ENCODE results near the gene CASP6.

The CASP6 gene

GRCh38 chr4:109721033-109721432 lies 17.8 kb upstream of the CASP6 start:
- TF ChIP-seq, protein P1, sequence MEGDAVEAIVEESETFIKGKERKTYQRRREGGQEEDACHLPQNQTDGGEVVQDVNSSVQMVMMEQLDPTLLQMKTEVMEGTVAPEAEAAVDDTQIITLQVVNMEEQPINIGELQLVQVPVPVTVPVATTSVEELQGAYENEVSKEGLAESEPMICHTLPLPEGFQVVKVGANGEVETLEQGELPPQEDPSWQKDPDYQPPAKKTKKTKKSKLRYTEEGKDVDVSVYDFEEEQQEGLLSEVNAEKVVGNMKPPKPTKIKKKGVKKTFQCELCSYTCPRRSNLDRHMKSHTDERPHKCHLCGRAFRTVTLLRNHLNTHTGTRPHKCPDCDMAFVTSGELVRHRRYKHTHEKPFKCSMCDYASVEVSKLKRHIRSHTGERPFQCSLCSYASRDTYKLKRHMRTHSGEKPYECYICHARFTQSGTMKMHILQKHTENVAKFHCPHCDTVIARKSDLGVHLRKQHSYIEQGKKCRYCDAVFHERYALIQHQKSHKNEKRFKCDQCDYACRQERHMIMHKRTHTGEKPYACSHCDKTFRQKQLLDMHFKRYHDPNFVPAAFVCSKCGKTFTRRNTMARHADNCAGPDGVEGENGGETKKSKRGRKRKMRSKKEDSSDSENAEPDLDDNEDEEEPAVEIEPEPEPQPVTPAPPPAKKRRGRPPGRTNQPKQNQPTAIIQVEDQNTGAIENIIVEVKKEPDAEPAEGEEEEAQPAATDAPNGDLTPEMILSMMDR (IDR thresholded peaks at IDR 0.05; ENCODE audit: low read depth, low read length), result no peak
- in situ Hi-C loops (cut with HindIII; ENCODE audit: low sequenced_read_pairs), result no loop called here
- peak; percentile 20 for DNase-seq (ENCODE audit: low read depth, low spot score)
- no peak overlapping the region for H3K4me3 ChIP-seq (ENCODE audit: low read depth, low read length)

DNA sequence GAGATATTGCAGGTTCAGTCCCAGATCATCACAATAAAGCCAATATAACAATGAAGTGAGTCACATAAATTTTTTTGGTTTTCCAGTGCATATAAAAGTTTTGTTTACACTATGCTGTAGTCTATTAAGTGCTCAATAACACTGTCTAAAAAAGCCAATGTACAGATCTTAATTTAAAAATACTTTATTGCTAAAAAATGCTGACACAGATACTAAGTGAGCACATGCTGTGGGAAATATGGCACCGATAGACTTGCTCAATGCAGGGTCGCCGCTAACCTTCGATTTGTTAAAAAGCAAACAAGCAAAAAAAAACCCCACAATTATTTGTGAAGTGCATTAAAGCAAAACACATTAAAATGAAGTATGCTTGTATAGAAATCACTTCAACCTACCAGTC lies 16.4 kb upstream of the CASP6 start:
- H3K4me3 ChIP-seq (ENCODE audit: low read depth, low read length), result no peak overlapping the region
- TF ChIP-seq, protein P1 (IDR thresholded peaks at IDR 0.05; ENCODE audit: low read depth, low read length), result no peak
- in situ Hi-C loops (cut with HindIII; ENCODE audit: low sequenced_read_pairs), result no loop called here
- no peak for DNase-seq (ENCODE audit: low read depth, low spot score)

DNA sequence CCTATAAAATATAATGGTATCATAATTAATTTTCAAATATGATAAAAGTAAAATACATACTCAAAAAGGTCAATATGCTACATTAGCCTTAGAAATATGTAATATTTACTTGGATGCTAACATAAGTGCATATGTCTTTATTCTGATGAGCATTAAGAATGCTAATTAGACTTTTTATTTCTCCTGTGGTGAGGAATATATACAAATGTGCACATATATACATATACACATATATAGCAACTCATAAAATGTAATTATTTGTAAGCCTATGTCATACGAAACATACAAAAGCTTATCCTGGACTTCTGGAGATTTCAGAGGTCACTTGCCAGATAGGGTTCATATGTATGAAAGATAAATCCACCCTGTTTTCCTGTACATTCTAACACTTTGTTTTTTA lies 15.5 kb upstream of the CASP6 start:
- in situ Hi-C loops (cut with HindIII; ENCODE audit: low sequenced_read_pairs), result no loop called here
- DNase-seq (ENCODE audit: low read depth, low spot score), result no peak
- TF ChIP-seq, protein P1 (IDR thresholded peaks at IDR 0.05; ENCODE audit: low read depth, low read length), result no peak
- H3K4me3 ChIP-seq (ENCODE audit: low read depth, low read length), result no peak overlapping the region

DNA sequence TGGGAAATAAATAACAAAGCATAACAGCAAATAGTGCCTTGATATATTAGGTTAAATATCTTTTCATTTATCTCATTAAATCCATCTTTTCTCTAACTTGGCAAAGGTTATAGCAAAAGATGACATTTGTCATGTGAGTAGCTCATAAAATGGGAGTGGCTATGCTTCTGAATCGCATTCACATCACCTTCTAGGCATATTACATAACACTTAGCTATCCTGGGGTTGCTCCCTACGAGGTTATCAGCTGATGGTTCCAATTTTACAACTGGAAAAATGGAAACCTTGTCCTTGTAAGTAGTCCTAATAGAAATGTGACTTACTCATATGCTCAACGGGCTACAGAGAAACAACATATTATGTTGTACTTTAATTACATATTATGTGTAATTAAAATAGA lies 10.3 kb upstream of the CASP6 start:
- in situ Hi-C loops (cut with HindIII; ENCODE audit: low sequenced_read_pairs), result no loop called here
- no peak for DNase-seq (ENCODE audit: low read depth, low spot score)
- TF ChIP-seq, protein P1 (IDR thresholded peaks at IDR 0.05; ENCODE audit: low read depth, low read length), result no peak
- no peak overlapping the region for H3K4me3 ChIP-seq (ENCODE audit: low read depth, low read length)

DNA sequence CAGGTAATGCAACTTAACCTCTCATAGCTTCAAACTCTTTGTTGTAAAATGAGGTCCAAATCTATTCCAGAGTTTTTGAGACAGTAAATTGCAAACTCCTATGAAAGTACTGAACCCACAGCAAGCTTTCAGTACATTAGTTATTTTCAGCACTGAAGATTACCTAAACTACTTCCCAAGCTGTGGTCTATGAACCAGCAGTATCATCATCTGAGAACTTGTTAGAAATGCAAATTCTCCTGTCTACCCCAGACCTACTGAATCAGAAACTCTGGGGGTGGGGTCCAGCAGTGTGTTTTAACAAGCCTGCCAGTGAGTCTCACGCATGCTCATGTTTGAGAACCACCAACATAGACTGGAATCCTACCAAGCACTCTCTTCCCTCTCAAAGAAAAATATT lies 5.7 kb upstream of the CASP6 start:
- in situ Hi-C loops (cut with HindIII; ENCODE audit: low sequenced_read_pairs), result no loop called here
- no peak overlapping the region for H3K4me3 ChIP-seq (ENCODE audit: low read depth, low read length)
- no peak for DNase-seq (ENCODE audit: low read depth, low spot score)
- TF ChIP-seq, protein P1 (IDR thresholded peaks at IDR 0.05; ENCODE audit: low read depth, low read length), result no peak

GRCh38 chr4:109708435-109708834 lies 5.2 kb upstream of the CASP6 start:
- no peak overlapping the region for H3K4me3 ChIP-seq (ENCODE audit: low read depth, low read length)
- DNase-seq (ENCODE audit: low read depth, low spot score), result no peak
- TF ChIP-seq, protein P1 (IDR thresholded peaks at IDR 0.05; ENCODE audit: low read depth, low read length), result no peak
- in situ Hi-C loops (cut with HindIII; ENCODE audit: low sequenced_read_pairs), result no loop called here
